AG10803 (cell line): ENCODE measurements around the gene DICER1.

Experiments
- DNase-seq: peaks from one replicate; pipeline ENCODE4 v3.0.0; 2010; ENCODE audit warnings: low read depth
- H3K4me3 ChIP-seq: 2 replicates; pipeline ENCODE4 v1.5.1; 2011; ENCODE audit warnings: mild to moderate bottlenecking, low read length, control low read depth
- TF ChIP-seq, protein P1 (sequence below): conservative IDR thresholded peaks from 2 replicates; pipeline ENCODE4 v1.5.1; 2011; ENCODE audit warnings: mild to moderate bottlenecking, low read length, control low read depth, inconsistent platforms

Gene DICER1

DNA sequence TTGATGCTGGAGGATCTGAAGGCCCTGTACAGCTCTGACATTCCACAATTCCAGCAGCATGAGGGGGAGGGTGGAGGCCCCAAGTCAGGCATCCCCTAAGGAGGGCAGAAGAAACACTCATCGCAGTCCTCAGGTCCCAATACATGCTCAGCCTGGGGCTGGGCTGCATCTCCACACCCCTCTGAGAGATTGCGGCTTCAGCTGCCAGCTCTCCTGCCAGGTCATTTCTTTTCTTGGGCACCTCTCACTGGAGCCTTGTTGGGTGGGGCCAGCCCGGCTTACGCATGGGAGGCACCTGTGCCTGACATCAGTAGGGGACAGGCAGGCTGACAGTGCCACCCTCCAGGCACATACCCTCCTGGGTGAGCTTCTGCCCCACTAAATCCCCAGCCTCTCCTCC is 89.8 kb downstream of the DICER1 start:
- TF ChIP-seq, protein P1, sequence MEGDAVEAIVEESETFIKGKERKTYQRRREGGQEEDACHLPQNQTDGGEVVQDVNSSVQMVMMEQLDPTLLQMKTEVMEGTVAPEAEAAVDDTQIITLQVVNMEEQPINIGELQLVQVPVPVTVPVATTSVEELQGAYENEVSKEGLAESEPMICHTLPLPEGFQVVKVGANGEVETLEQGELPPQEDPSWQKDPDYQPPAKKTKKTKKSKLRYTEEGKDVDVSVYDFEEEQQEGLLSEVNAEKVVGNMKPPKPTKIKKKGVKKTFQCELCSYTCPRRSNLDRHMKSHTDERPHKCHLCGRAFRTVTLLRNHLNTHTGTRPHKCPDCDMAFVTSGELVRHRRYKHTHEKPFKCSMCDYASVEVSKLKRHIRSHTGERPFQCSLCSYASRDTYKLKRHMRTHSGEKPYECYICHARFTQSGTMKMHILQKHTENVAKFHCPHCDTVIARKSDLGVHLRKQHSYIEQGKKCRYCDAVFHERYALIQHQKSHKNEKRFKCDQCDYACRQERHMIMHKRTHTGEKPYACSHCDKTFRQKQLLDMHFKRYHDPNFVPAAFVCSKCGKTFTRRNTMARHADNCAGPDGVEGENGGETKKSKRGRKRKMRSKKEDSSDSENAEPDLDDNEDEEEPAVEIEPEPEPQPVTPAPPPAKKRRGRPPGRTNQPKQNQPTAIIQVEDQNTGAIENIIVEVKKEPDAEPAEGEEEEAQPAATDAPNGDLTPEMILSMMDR: no peak
- no peak for DNase-seq
- H3K4me3 ChIP-seq: no peak overlapping the region

DNA sequence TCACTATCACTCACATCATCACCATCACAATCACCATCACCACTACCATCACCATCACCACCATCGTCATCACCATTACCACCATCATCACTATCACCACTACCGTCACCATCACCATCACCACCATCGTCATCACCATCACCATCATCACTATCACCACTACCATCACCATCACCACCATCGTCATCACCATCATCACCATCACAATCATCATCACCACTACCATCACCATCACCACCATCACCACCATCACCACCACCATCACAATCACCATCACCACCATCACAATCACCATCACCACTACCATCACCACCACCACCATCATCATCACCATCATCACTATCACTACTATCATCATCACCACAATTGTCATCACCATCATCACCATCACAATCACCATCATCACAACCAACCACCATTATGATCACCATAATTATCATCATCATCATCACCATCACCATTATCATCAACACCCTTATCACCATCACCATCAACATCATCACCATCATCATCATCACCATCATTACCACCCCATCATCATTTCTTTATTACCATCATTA is 90.8 kb downstream of the DICER1 start:
- DNase-seq: no peak
- TF ChIP-seq, protein P1: no peak
- H3K4me3 ChIP-seq: no peak overlapping the region

DNA sequence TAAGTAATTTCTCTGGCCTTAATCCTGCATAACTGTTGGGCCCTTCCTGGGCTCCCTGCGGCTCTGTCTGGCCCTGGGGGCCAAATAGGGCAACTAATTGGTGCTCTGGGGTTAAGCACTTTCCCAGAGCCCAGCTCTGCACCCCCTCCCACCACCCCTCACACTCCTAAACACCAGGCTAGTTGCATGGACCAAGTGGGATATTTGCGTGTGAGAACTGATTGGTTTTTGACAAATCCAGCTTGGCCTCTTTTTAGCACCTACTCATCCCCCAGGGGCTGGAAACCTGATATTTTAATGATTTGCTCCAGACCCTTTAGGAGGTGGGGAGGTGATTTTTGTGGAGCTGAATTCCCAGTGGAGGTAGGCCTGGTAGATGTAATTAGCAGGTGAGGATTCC is 91.9 kb downstream of the DICER1 start:
- no peak overlapping the region for H3K4me3 ChIP-seq
- TF ChIP-seq, protein P1: no peak
- no peak for DNase-seq

DNA sequence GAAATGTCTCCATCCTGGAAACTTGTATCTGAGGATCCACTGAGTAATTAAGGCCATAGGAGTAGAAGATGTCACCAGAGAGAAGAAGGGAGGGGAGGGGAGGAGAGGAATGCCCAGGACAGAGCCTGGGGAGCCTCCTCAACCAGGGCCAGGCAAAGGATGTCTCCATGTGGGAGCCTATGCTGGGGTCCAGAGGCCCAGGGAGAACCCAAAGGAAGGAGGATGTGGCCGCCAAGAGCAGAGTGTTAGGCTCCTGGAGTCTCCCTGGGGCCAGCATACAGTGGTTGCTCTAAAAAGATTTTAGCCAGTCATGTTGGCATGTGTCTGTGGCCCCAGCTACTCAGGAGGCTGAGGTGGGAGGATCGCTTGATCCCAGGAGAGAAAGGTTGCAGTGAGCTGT is 92.6 kb downstream of the DICER1 start:
- no peak for DNase-seq
- TF ChIP-seq, protein P1: no peak
- no peak overlapping the region for H3K4me3 ChIP-seq

DNA sequence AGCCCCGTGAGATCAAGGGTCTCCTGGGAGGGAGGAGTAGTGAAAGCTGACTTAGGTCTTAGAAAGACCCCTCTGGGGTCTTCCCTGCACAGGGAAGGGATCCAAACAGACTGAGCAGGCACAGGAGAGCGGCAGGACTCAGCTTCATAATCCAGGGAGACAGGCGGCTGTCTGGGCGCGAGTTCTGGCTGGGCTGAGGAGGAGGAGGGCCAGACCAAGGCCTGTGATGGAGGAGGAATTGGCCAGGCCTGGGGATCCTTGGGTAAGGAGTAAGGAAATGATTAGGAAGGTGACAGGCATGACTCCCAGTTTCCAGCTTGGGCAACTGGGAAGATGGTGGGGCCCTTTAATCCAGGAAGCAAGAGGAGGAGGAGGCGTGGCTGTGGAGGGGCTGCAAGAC is 93.1 kb downstream of the DICER1 start:
- H3K4me3 ChIP-seq: no peak overlapping the region
- no peak for DNase-seq
- TF ChIP-seq, protein P1: no peak

DNA sequence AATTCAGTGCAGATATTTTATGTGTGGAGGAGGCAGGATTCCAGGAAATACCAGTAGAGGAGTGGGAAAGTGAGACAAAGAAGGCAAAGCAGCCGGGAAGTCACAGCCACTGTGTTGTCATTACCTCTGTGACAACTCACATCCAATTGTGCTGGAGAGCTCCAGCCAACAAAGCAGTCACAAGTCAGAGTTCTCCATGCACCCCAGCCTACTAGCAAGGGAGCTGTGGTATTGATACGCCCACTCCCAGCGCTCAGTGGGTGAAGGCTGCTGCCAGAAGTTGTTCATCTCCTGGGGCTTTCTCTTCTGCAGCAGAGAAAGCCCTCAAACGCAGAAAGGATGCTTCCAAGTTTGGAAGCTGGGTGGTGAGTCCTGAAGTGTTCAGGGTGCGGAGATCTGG is 93.9 kb downstream of the DICER1 start:
- TF ChIP-seq, protein P1: no peak
- no peak overlapping the region for H3K4me3 ChIP-seq
- DNase-seq: no peak

DNA sequence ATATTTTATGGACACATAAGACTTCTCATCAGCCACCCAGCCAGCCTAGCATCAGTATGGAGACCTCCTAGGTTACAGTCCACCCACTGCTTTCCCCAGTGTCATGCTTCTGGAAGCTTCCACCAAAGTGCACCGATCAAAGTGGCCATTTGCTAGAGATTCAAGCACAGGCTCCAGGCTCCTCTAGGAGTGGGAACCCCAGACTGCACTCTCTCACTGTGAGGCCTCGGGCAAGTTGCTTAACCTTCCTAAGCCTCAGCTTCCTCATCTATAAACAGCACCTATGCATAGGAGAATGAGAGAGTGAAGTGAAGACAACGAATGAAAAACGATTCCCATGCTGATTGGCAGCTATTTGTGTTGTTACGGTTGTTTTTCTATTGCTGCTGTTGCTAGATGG is 94.4 kb downstream of the DICER1 start:
- TF ChIP-seq, protein P1: no peak
- no peak overlapping the region for H3K4me3 ChIP-seq
- no peak for DNase-seq
